Activated CD8-positive, alpha-beta memory T cell treated with anti-CD3 and anti-CD28 coated beads, Interleukin-2, amount 10 ng/mL, durations not matched to agents 7 days and 5 days (primary cell): ENCODE results near the gene SDCBP2. TPM values are rescaled to one million over a fixed set of nuclear protein-coding genes. Genes with fewer than 3 reads are reported as not detected.

ENCODE experiments used
- ATAC-seq: fragments of 150-1000 bp; cut with Tn5 transposase; one replicate; pipeline ENCODE4 v1.10.0; 2021; ENCODE audit warnings: moderate library complexity
- CTCF ChIA-PET: fragments of 350-600 bp; sonication (Branson Sonifier 250); formaldehyde crosslinking; loops from one replicate; lab custom pipeline; 2021; ENCODE audit warnings: antibody characterized with exemption; lab: Charles Lee
- DNase-seq: peaks from one replicate; pipeline ENCODE4 v3.0.0-alpha.2; 2020
- H3K27ac Mint-ChIP-seq: one replicate; pipeline ENCODE4 v1.8.0; 2021; ENCODE audit warnings: mild to moderate bottlenecking, mixed read lengths
- H3K27me3 Mint-ChIP-seq: one replicate; pipeline ENCODE4 v1.8.0; 2021; ENCODE audit warnings: mixed read lengths
- H3K36me3 Mint-ChIP-seq: one replicate; pipeline ENCODE4 v1.8.0; 2021; ENCODE audit warnings: mild to moderate bottlenecking, mixed read lengths
- H3K4me1 Mint-ChIP-seq: one replicate; pipeline ENCODE4 v1.8.0; 2021; ENCODE audit warnings: mixed read lengths
- H3K4me3 Mint-ChIP-seq: one replicate; pipeline ENCODE4 v1.8.0; 2021; ENCODE audit warnings: mild to moderate bottlenecking, moderate library complexity, mixed read lengths
- H3K9me3 Mint-ChIP-seq: one replicate; pipeline ENCODE4 v1.8.0; 2022; ENCODE audit warnings: low read depth, mixed read lengths
- total RNA-seq, 2 experiments: library from RNA; stranded (reverse); gene quantifications; one replicate each; pipeline ENCODE4 v1.2.3, GENCODE V29; 2021

SDCBP2 gene
- total RNA-seq, 2 experiments from 2014 or later = 2.1 to 4.3 TPM

- Mint-ChIP-seq H3K36me3 (no peaks in the 10 kb centered on the region), H3K27me3 (no peaks in the 10 kb centered on the region), H3K27ac (no peak overlapping the region), H3K9me3 (no peaks in the 10 kb centered on the region), H3K4me3 (no peak overlapping the region), H3K4me1 (peaks cover 18% of the 10 kb centered on the region)
- ATAC-seq (no peak), DNase-seq (no peak)
- CTCF ChIA-PET = interaction anchor here (0.6 to 1.8 kb wide), 6 partner anchors 8 to 113 kb away, joined by 3 to 8 read pairs (median 4); no protein-coding TSS in a partner anchor
These were observed 37.7 kb downstream of the SDCBP2 start for GRCh38 chr20:1291191-1291741.

- Mint-ChIP-seq H3K4me1 (peaks cover 21% of the 10 kb centered on the region), H3K9me3 (no peaks in the 10 kb centered on the region), H3K36me3 (no peaks in the 10 kb centered on the region), H3K27me3 (no peaks in the 10 kb centered on the region), H3K4me3 (no peak overlapping the region), H3K27ac (peak overlapping the region; percentile 77)
- CTCF ChIA-PET = interaction anchor here (1.7 kb wide), 1 partner anchor 15 kb away, joined by 3 read pairs; no protein-coding TSS in a partner anchor
- no peak for DNase-seq
- no peak for ATAC-seq
These were observed 41.0 kb downstream of the SDCBP2 start for GRCh38 chr20:1287787-1288569.

GRCh38 chr20:1287306-1287705, 41.6 kb downstream of the SDCBP2 start:
- ATAC-seq (peak; percentile 76), DNase-seq (no peak)
- peak overlapping the region; percentile 77 for H3K27ac Mint-ChIP-seq
- H3K27me3 Mint-ChIP-seq = no peaks in the 10 kb centered on the region
- no peaks in the 10 kb centered on the region for H3K36me3 Mint-ChIP-seq
- peaks cover 21% of the 10 kb centered on the region for H3K4me1 Mint-ChIP-seq
- no peaks in the 10 kb centered on the region for H3K9me3 Mint-ChIP-seq
- CTCF ChIA-PET = interaction anchor here (1.0 to 1.7 kb wide), 3 partner anchors 14 to 105 kb away, joined by 3 to 5 read pairs (median 3); no protein-coding TSS in a partner anchor
- H3K4me3 Mint-ChIP-seq = no peak overlapping the region

- DNase-seq (no peak), ATAC-seq (peak; percentile 33)
- Mint-ChIP-seq H3K4me3 (no peak overlapping the region), H3K4me1 (peaks cover 21% of the 10 kb centered on the region), H3K36me3 (no peaks in the 10 kb centered on the region), H3K27ac (peak overlapping the region; percentile 13), H3K9me3 (no peaks in the 10 kb centered on the region), H3K27me3 (no peaks in the 10 kb centered on the region)
- CTCF ChIA-PET = interaction anchor here (1.0 to 1.7 kb wide), 4 partner anchors 13 to 106 kb away, joined by 3 to 5 read pairs (median 4); no protein-coding TSS in a partner anchor
These were observed 42.5 kb downstream of the SDCBP2 start for GRCh38 chr20:1286267-1287024.

- ATAC-seq (no peak), DNase-seq (no peak)
- Mint-ChIP-seq H3K36me3 (no peaks in the 10 kb centered on the region), H3K27ac (no peak overlapping the region), H3K4me1 (peaks cover 21% of the 10 kb centered on the region), H3K9me3 (no peaks in the 10 kb centered on the region), H3K4me3 (no peak overlapping the region), H3K27me3 (no peaks in the 10 kb centered on the region)
- CTCF ChIA-PET = interaction anchor here (0.7 to 1.6 kb wide), 3 partner anchors 8 to 465 kb away, joined by 3 to 4 read pairs (median 3); no protein-coding TSS in a partner anchor
These were observed 45.1 kb downstream of the SDCBP2 start for GRCh38 chr20:1283522-1284510.

- Mint-ChIP-seq H3K36me3 (no peaks in the 10 kb centered on the region), H3K27ac (no peak overlapping the region), H3K9me3 (no peaks in the 10 kb centered on the region), H3K4me3 (no peak overlapping the region), H3K27me3 (no peaks in the 10 kb centered on the region), H3K4me1 (peaks cover 20% of the 10 kb centered on the region)
- DNase-seq (no peak), ATAC-seq (no peak)
- CTCF ChIA-PET = interaction anchor here (0.7 to 1.6 kb wide), 4 partner anchors 9 to 464 kb away, joined by 3 to 5 read pairs (median 4); partner anchors contain the start of gene SNPH
These were observed 46.0 kb downstream of the SDCBP2 start for GRCh38 chr20:1282966-1283365.

- no peaks in the 10 kb centered on the region for H3K27me3 Mint-ChIP-seq
- ATAC-seq (no peak), DNase-seq (peak; percentile 30)
- CTCF ChIA-PET = interaction anchor here (0.8 to 1.5 kb wide), 3 partner anchors 9 to 222 kb away, joined by 3 to 5 read pairs (median 3); partner anchors contain the start of gene SNPH
- no peaks in the 10 kb centered on the region for H3K36me3 Mint-ChIP-seq
- H3K4me1 Mint-ChIP-seq = peaks cover 5% of the 10 kb centered on the region
- H3K27ac Mint-ChIP-seq = no peak overlapping the region
- no peak overlapping the region for H3K4me3 Mint-ChIP-seq
- no peaks in the 10 kb centered on the region for H3K9me3 Mint-ChIP-seq
These were observed 47.5 kb downstream of the SDCBP2 start for GRCh38 chr20:1281279-1282057.

- CTCF ChIA-PET = no interaction called here
- Mint-ChIP-seq H3K36me3 (no peaks in the 10 kb centered on the region), H3K9me3 (no peaks in the 10 kb centered on the region), H3K4me1 (no peaks in the 10 kb centered on the region), H3K4me3 (no peak overlapping the region), H3K27me3 (no peaks in the 10 kb centered on the region), H3K27ac (no peak overlapping the region)
- ATAC-seq (no peak), DNase-seq (peak; percentile 36)
These were observed 48.5 kb downstream of the SDCBP2 start for GRCh38 chr20:1280195-1281102.

GRCh38 chr20:1278993-1279392, 49.9 kb downstream of the SDCBP2 start:
- H3K4me3 Mint-ChIP-seq = no peak overlapping the region
- H3K27ac Mint-ChIP-seq = no peak overlapping the region
- no peaks in the 10 kb centered on the region for H3K9me3 Mint-ChIP-seq
- CTCF ChIA-PET = no interaction called here
- no peaks in the 10 kb centered on the region for H3K4me1 Mint-ChIP-seq
- ATAC-seq = no peak
- DNase-seq = no peak
- H3K27me3 Mint-ChIP-seq = no peaks in the 10 kb centered on the region
- H3K36me3 Mint-ChIP-seq = no peaks in the 10 kb centered on the region

- DNase-seq = no peak
- H3K27ac Mint-ChIP-seq = no peak overlapping the region
- H3K27me3 Mint-ChIP-seq = no peaks in the 10 kb centered on the region
- H3K9me3 Mint-ChIP-seq = no peaks in the 10 kb centered on the region
- H3K4me3 Mint-ChIP-seq = no peak overlapping the region
- H3K4me1 Mint-ChIP-seq = no peaks in the 10 kb centered on the region
- ATAC-seq = no peak
- CTCF ChIA-PET = no interaction called here
- no peaks in the 10 kb centered on the region for H3K36me3 Mint-ChIP-seq
These were observed 51.2 kb downstream of the SDCBP2 start for GRCh38 chr20:1277529-1278322.
